Mesenteric fat pad (tissue), 1 donor: ENCODE measurements around the gene OR2M4. TPM values are rescaled to one million over a fixed set of nuclear protein-coding genes. Genes with fewer than 3 reads are reported as not detected.
"Not testable (repeated sequence)": the region's sequence is repeated elsewhere in the genome, so short reads cannot be mapped to it uniquely, and the experiment has no call there.

Source experiments
- DNase-seq: peaks from one replicate; pipeline ENCODE4 v3.0.0-alpha.2; 2020; ENCODE audit warnings: low spot score
- long read RNA-seq: library from polyadenylated mRNA; unstranded; transcript quantifications from one replicate; pipeline ENCODE4 v2.0.0, GENCODE V29; 2020
- total RNA-seq: library from RNA; stranded (reverse); fragmentation: NEBNext Ultra II Directional; extraction: Animal tissue kit (Norgen Biotek cat#: 25700); gene quantifications from one replicate; pipeline ENCODE4 v1.2.1, GENCODE V29; 2021
- donor health status: DM: yes; HTN: yes; CAD: no.

Gene OR2M4
- not detected for total RNA-seq
- long read RNA-seq: 0 reads

GRCh38 chr1:248231117-248231516 lies at the start of gene OR2M4:
TSS of gene OR2M4 (plus strand) at chr1:248231417. CDS start at chr1:248238929, 7,512 bp downstream.
- DNase-seq: no peak

- no peak for DNase-seq
Measured at GRCh38 chr1:248183996-248184395, 47.2 kb upstream of the OR2M4 start.

- DNase-seq: no peak
Measured at GRCh38 chr1:248187363-248187762, 43.9 kb upstream of the OR2M4 start.

- no peak for DNase-seq
Measured at GRCh38 chr1:248189026-248189425, 42.2 kb upstream of the OR2M4 start.

DNA sequence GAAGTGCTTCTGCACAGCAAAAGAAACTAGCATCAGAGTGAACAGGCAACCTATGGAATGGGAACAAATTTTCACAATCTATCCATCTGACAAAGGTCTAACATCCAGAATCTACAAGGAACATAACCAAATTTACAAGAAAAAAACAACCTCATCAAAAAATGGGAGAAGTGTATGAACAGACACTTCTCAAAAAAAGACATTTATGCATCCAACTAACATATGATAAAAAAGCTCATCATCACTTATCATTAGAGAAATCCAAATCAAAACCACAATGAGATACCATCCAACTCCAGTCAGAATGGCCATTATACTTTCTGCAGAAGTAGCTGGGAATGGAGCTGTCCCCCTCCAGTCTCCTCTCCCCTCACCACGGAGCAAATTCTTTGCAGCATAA lies 37.1 kb upstream of the OR2M4 start:
- no peak for DNase-seq

DNA sequence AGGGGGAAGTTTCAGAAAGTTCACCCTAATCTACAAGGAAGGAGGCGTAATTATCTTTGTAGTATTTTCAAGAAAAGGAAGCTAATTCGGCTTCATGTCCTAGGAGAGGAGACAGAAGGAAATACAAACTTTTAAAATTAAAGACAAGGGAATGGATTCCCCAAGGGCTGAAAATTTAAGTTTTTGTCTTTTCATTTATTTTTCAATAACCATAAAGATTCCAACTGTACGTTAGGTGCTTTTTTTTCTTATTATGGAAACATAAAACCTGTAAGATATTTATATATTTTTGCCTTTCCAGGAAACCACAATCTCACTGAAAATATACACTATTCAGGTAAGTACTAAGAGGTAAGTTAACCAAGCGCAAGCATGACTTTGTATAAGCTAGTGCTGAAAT lies 34.3 kb upstream of the OR2M4 start, which contains the start of gene OR2M3:
Gene OR2M3, plus strand, starts transcription at position 301 of the 400 bp plus-strand sequence. CDS start 5,803 bp downstream, outside the sequence.
- no peak for DNase-seq

- DNase-seq: no peak
Measured at GRCh38 chr1:248215880-248216279, 15.3 kb upstream of the OR2M4 start.

DNA sequence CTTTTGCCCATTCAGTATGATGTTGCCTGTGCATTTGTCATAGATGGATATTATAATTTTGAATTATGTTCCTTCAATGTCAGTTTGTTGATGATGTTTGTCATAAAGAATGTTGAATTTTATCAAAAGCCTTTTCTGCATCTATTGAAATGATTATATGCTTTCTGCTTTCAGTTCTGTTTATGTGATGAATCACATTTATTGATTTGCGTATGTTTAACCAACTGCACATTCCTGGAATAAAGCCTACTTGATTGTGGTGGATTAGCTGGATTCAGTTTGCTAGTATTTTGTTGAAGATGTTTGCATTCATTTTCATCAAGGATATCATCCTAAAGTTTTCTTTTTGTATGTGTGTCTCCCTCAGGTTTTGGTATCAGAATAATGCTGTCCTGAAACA lies 5.7 kb upstream of the OR2M4 start:
- no peak for DNase-seq

GRCh38 chr1:248229360-248229908 lies 1.8 kb upstream of the OR2M4 start:
- no peak for DNase-seq

DNA sequence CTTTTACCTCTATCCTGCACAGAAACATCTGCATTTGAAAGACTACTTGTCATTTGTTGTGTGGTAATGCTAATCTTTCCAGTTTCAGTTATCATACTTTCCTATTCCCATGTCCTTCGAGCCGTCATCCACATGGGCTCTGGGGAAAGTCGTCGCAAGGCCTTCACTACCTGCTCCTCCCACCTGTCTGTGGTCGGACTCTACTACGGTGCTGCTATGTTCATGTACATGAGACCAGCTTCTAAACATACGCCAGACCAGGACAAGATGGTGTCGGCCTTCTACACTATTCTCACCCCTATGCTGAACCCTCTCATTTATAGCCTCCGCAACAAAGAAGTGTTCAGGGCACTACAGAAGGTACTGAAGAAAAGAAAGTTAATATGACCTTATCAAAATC lies 8.3 kb downstream of the OR2M4 start:
- DNase-seq: no peak

DNA sequence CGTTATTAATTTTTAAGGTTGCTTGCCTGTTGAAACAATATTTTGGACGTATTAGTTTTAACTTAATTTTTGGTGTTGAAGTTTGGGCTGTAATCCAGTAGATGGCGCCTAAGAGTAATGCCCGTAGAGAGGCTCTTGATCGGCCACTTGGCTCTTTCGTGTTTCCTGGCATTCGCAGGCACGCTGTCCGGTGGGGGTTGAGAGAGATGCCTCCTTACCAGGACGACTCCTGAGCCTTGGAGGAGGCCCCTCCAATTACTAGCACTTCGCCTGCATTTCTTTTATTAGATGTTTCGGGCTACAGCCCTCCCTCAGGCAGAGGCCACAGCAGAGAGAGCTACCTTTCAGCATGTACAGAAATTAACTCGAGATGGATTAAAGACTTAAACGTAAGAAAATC lies 12.0 kb downstream of the OR2M4 start:
- no peak for DNase-seq

GRCh38 chr1:248259309-248259708 lies 28.1 kb downstream of the OR2M4 start:
- DNase-seq: not testable (repeated sequence)

- no peak for DNase-seq
Measured at GRCh38 chr1:248268178-248268577, 37.0 kb downstream of the OR2M4 start.

GRCh38 chr1:248273225-248273624 lies 42.0 kb downstream of the OR2M4 start:
- DNase-seq: not testable (repeated sequence)

DNA sequence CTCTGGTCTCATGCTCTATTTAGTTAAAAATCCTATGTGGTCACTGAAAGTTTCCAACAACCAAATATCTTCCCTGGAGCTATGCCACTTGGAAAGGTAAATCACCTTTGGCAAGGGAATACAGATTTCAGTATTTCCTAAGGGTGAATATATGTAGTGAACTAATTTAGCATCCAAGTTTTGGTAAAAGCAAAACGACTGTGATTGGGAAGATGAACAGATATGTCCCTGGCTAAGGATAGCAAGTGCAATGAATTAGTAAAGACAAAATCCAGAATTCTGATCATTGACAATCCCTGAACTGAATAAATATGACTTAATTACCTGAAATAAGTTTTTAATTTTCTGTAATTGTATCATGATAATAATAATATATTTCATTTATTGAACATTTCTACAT lies 46.7 kb downstream of the OR2M4 start, which contains the start of gene OR2T33:
Gene OR2T33, minus strand, starts transcription at position 101 of the 400 bp plus-strand sequence. CDS start 4,162 bp downstream, outside the sequence.
- DNase-seq: no peak

DNA sequence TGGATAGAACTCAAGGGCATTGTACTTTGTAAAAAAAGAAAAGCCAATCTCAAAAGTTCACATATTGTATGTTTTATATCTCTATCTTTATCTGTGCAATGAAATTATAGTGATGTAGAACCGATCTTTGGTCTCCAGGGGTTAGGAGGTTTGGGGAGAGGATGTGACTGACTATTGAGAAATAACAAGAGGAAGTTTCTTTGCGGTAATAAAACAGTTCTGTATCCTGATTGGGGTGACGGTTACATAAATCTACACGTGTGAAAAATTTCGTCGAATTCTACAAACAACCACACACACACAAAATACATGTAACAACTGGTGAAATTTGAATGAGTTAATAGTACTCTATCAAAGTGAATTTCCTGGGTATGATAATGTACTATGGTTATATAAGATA lies 57.2 kb downstream of the OR2M4 start:
- no peak for DNase-seq

Other genes with a start within 250 kb of the OR2M4 start
- not detected for gene OR2L5, start 217.8 kb upstream of the OR2M4 start, total RNA-seq
- gene OR2L2, start 201.3 kb upstream of the OR2M4 start, total RNA-seq: 0.10 TPM
- not detected for gene OR2L3, start 184.6 kb upstream of the OR2M4 start, total RNA-seq
- not detected for gene OR2L13, start 136.2 kb upstream of the OR2M4 start, total RNA-seq
- gene OR2M5, start 86.3 kb upstream of the OR2M4 start, total RNA-seq: not detected
- gene OR2M2, start 56.6 kb upstream of the OR2M4 start, total RNA-seq: not detected
- gene OR2M3, start 34.2 kb upstream of the OR2M4 start, total RNA-seq: not detected
- gene OR2T33, start 46.6 kb downstream of the OR2M4 start, total RNA-seq: not detected
- not detected for gene OR2T12, start 72.0 kb downstream of the OR2M4 start, total RNA-seq
- not detected for gene OR2M7, start 93.2 kb downstream of the OR2M4 start, total RNA-seq
- not detected for gene OR14C36, start 117.4 kb downstream of the OR2M4 start, total RNA-seq
- not detected for gene OR2T4, start 130.2 kb downstream of the OR2M4 start, total RNA-seq
- not detected for gene OR2T6, start 144.3 kb downstream of the OR2M4 start, total RNA-seq
- gene OR2T1, start 171.6 kb downstream of the OR2M4 start, total RNA-seq: not detected
- not detected for gene OR2T2, start 214.2 kb downstream of the OR2M4 start, total RNA-seq
- gene OR2T3, start 241.9 kb downstream of the OR2M4 start, total RNA-seq: not detected